HG02571 (cell line): ENCODE measurements around the gene SBNO1.
"Not testable (repeated sequence)": the region's sequence is repeated elsewhere in the genome, so short reads cannot be mapped to it uniquely, and the experiment has no call there.

ENCODE experiments used
- ATAC-seq: cut with Tn5 transposase; IDR thresholded peaks from one replicate; pipeline ENCODE4 v1.9.1; 2021; ENCODE audit warnings: mild to moderate bottlenecking, moderate library complexity; ENCODE audit not compliant: unreplicated experiment

SBNO1 gene

DNA sequence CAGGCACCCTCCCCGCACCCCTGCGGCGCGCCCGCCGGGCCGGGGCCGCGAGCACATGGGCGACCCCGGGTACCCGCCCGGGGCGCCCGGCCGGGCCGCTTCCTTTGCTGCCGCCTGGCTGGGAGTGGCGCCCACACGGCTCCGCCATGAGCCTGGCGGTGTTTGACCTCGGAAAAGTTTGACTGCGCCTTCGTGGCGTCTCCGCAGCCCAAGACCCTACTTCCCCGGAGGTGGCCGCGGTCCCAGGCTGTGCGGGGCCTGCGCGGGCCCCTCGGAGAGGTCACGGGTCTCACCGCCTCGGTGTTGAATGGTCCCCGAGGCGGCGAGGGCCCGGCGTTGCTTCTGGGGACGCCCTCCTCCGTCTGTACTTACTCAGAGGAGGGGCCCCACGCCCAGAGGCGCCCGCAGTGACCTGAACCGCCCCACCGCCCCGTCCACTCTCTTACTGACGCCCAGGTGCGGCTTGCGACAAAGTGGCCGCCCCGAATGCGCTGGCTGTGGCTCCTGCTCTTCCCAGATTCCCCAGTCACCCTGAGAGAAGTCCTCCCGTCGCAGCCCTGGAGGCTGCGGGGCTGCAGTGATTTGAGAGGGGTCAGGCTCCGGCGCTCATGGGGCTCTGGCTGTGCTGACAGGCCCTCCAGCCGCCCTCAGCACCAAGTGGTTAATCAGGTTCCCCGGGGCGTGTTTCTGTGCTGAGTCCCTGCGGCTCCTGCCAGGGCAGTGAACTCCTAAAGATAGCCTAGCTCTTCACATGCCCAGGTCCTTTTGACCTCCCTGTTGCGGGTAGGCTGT, 25.1 kb upstream of the SBNO1 start:
- peak; percentile 27 for ATAC-seq

- peak; percentile 13 for ATAC-seq
Observed at GRCh38 chr12:123388951-123389559, 24.4 kb upstream of the SBNO1 start.

DNA sequence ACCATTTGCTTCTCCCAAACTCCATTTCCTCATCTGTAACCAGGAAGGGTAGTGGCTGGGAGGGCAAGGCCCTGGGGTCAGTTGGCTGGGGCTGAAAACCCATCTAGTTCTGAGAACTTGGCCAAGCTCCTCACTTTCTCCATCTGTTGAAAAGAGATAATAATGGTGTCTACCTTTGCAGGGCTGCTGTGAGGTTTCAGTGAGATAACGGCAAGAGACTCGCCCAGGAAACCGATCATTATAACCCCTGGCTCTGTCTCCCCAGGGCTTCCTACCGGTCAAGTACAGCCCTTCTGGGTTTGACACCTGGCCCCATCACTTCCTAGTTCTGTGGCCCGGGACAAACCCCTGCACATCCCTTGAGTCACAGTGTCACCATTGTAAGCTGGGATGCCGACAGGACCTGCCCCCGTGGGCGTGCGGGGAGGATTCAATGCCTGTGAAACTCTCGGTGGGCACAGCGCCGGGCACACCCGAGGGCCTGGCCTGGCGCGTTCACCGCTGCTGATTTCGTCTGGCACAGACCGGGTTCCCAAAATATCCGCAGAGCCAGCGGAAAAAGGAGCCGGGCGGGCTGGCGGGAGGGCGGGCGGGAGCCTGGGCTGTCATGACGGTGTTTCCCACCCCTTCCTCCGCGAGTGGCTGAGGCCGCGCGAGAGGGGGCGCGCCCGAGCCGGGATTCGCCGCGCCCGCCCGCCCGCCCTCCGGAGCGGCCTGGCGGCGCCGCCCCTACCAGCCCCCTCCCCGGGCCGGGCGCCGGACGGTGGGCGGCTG, 23.7 kb upstream of the SBNO1 start:
- peak; percentile 33 for ATAC-seq

DNA sequence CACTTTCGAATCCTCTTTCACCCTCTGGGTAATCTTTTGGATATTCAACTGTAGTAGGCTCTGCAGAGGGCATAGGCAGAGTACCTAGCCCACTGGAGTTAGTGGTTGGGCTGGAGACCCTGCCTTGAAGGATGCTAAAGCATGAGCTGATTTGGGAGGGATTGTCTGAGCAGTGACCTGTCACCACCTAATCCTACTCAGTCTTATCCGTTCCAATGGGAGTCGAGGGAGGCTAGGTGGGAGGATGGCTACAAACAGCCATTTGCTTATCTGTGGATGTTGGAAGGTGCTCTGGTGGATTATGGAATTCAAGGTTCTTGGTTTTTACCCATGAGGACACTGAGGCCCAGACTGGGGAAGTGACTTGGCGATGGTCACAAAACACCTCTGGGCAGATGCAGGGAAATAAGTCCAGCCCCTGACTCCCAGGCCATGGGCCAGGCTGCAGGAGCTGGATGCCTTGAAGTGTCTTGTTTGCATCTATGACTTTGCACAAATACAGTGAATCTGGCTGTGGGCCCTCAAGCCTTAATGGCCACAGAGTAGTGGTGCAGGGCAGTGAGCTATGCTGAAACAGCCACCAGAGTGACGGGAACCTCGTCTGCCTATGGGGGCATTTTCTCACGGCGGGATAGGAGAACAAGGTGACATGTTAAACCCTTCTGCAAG, 23.0 kb upstream of the SBNO1 start:
- no peak for ATAC-seq

GRCh38 chr12:123385536-123385935, 20.9 kb upstream of the SBNO1 start:
- ATAC-seq: not testable (repeated sequence)

GRCh38 chr12:123384994-123385376, 20.3 kb upstream of the SBNO1 start:
- no peak for ATAC-seq

- no peak for ATAC-seq
Observed at GRCh38 chr12:123384318-123384993, 19.8 kb upstream of the SBNO1 start.

GRCh38 chr12:123382684-123383083, 18.0 kb upstream of the SBNO1 start:
- ATAC-seq: no peak

GRCh38 chr12:123379391-123379790, 14.7 kb upstream of the SBNO1 start:
- ATAC-seq: no peak

DNA sequence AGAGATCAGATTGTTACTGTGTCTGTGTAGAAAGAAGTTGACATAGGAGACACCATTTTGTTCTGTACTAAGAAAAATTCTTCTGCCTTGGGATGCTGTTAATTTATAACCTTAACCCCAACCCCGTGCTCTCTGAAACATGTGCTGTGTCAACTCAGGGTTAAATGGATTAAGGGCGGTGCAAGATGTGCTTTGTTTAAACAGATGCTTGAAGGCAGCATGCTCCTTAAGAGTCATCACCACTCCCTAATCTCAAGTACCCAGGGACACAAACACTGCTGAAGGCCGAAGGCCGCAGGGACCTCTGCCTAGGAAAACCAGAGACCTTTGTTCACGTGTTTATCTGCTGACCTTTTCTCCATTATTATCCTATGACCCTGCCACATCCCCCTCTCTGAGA, 7.8 kb upstream of the SBNO1 start:
- ATAC-seq: not testable (repeated sequence)

DNA sequence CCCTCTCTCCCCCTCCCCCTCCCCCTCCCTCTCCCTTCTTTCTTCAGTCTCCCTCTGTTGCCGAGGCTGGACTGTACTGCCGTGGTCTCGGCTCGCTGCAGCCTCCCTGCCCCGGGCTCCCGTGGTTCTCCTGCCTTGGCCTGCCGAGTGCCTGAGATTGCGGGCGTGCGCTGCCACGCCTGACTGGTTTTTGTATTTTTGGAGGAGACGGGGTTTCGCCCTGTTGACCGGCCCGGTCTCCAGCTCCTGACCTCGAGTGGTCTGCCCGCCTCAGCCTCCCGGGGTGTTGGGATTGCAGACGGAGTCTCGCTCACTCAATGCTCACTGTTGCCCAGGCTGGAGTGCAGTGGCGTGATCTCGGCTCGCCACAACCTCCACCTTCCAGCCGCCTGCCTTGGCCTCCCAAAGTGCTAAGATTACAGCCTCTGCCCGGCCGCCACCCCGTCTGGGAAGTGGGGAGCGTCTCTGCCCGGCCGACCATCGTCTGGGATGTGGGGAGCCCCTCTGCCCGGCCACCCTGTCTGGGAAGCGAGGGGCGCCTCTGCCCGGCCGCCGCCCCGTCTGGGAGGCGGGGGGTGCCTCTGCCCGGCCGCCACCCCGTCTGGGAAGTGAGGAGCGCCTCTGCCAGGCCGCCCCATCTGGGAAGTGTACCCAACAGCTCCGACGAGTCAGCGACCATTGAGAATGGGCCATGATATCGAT, 7.2 kb upstream of the SBNO1 start:
- not testable (repeated sequence) for ATAC-seq

DNA sequence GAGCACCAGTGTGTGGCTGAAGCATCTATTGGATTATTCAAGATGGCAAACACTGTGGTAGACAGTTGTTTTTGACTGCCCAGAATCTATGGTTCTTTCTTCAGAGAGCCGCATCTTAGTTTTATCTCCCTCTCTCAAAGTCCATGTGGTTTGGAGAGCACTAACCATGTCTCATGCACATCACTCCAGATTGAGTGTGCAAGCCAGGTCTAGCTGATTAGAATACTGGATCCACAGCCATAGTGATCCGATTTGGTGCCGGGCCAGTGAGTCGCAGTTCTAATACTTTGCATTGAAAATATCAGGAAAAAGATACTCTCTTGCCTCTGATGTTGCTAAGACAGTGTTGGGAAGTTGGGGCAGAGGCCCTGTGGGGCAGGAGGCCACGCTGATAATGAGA, 4.6 kb upstream of the SBNO1 start:
- ATAC-seq: no peak

DNA sequence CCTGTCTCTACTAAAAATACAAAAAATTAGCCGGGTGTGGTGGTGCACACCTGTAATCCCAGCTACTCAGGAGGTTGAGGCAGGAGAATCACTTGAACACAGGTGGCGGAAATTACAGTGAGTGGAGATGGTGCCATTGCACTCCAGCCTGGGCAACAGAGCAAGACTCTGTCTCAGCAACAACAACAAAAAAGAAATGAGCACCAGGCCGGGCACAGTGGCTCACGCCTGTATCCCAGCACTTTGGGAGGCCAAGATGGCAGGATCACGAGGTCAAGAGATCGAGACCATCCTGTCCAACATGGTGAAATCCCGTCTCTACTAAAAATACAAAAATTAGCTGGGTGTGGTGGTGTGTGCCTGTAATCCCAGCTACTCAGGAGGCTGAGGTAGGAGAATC, 3.8 kb upstream of the SBNO1 start:
- not testable (repeated sequence) for ATAC-seq

- no peak for ATAC-seq
Observed at GRCh38 chr12:123367511-123367910, 2.9 kb upstream of the SBNO1 start.

DNA sequence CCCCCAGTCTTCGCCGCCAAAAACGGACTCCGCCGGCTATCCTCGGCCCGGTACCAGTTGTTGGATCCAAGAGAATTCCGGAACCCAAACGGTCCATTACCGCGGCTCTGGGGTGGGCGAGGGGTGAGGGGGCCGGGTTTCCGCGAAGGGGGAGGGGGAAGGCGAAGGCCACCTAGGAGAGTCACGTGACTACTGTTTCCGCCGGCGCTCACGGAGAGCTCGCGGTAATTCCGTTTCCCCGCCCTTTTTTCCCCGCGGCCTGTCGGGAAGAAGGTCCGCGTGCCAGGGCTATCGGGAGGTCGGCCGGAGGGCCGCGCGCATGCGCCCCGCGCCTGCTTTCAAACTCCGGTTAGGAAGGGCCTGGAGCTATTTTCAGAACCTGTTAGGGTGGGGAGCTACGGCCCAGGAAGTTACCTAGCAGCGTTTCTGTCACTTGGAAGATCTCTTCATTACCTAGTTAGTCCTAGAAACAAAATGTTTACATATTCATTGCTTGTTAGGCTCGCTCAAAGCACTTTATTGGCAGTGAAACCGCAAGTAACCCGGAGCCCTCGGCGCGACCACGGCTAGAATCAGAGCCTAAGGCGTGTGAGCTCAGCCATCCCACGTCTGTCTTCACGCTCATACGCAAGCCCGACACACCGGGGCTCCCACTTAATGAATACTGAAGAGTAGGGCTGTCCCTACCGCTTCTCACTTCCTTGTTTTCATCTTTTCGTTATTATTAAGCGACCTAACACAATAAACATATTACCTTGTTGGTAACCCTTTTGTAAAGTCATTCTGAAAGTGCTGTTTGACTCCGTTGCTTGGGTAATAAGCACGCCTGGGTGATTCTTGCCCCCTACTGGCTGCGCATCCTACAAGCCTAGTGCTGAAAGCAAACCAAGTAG, 624 bp upstream of the SBNO1 start:
- ATAC-seq: peak; percentile 70

DNA sequence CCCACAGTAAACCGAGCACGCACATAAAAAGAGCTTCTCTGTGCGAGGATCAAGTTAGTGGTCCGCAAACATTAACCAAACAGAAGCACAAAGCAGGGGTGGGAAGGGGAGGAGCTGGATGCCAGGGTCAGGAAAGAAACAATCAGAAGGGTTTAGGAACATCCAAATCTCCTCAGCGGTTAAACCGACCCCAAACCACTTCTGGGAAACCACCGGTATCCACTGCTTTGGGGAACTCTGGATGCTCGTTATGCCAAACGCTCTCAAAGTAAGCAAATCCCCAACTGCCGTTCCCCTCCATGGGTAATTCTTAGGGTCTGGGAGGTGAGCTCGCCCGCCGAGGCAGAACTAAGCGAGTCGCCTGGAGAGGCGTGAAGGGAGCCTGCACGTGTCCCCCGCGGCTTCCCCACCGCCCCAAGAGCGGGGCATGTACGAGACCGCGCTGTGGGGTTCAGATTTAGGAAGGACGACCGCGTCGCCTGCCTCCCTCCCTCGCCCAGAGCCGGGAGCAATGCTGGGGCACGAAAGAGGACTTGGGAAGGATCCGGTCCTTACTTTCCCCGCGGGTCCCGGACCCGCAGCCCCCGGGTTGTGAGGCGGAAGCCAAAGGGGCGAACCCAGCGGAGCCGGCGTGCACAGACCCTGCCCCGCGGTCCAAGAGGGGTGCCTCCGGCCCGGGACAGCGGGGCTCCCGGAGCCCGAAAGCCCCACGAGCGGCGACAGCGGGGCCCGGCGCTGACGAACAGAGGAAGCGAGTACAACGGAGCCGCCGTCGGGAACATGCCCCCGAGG, 711 bp downstream of the SBNO1 start:
- peak; percentile 7 for ATAC-seq

- no peak for ATAC-seq
Observed at GRCh38 chr12:123363390-123363739, 1.3 kb downstream of the SBNO1 start.

GRCh38 chr12:123358035-123358434, 6.6 kb downstream of the SBNO1 start:
- no peak for ATAC-seq
